Measurements from ENCODE around the gene TUSC2.

DNA sequence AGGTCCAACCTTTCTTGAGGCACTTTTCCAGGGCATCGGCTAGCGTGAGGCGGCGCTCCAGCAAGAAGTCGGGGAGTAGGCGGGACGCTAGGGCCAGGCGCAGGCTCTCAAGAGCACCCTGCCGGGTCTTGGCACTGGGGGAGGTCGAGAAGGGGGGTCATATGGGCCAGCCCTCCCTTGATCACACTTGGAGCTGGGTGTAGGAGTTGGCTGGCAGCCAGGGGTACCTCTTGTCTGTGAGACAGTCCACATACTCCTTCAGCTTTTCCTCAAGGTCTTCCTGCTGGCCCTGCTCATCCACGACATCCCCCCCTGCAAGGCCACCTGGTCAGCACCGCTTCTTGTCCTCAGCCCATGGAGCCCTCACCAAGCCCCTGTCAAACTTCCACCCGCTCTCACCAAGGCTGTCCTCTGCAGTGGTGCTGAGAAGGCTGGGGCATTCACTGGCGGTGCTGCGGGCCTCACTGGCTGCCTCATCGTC is 37.8 kb downstream of the TUSC2 start:
- no peak for TF ChIP-seq POLR2A (IDR thresholded peaks at IDR 0.05)
- TF ChIP-seq, protein P1, sequence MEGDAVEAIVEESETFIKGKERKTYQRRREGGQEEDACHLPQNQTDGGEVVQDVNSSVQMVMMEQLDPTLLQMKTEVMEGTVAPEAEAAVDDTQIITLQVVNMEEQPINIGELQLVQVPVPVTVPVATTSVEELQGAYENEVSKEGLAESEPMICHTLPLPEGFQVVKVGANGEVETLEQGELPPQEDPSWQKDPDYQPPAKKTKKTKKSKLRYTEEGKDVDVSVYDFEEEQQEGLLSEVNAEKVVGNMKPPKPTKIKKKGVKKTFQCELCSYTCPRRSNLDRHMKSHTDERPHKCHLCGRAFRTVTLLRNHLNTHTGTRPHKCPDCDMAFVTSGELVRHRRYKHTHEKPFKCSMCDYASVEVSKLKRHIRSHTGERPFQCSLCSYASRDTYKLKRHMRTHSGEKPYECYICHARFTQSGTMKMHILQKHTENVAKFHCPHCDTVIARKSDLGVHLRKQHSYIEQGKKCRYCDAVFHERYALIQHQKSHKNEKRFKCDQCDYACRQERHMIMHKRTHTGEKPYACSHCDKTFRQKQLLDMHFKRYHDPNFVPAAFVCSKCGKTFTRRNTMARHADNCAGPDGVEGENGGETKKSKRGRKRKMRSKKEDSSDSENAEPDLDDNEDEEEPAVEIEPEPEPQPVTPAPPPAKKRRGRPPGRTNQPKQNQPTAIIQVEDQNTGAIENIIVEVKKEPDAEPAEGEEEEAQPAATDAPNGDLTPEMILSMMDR (IDR thresholded peaks at IDR 0.05) = no peak

Data from testis (tissue), 2 donors.